ENCODE results near the gene VPS45.

DNA sequence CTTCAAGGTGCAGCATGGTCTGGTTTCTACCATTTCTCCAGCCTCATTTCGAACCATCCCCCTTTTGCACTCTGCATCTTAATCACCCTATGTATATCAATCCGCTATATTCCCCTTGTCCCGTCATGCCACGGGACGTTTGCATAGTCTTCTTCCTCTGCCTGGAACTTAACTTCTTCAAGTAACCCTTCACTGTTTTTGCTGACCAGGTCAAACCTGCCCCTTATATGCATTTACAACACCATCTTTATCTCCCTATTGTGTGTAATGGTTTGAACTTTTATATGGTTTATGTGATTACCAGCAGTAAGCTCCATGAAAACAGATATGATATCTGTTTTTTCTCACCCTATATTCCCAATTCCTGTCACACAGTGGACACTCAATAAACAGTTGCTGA, 2.3 kb downstream of the VPS45 start:
- TF ChIP-seq POLR2A (IDR thresholded peaks at IDR 0.05; ENCODE audit: low read length) (no peak), GATA1 (IDR thresholded peaks at IDR 0.05; ENCODE audit: low read depth, low read length) (no peak)

All from erythroblast (primary cell).